GM18519 (cell line): ENCODE data around the gene ARFGEF3.

ENCODE experiments used
- ATAC-seq: cut with Tn5 transposase; IDR thresholded peaks from one replicate; pipeline ENCODE4 v1.9.1; 2021; ENCODE audit warnings: mild to moderate bottlenecking, moderate library complexity; ENCODE audit not compliant: unreplicated experiment, low FRiP score

Gene ARFGEF3

GRCh38 chr6:138293428-138294395, 132.0 kb downstream of the ARFGEF3 start:
- no peak for ATAC-seq

GRCh38 chr6:138296381-138296780, 134.6 kb downstream of the ARFGEF3 start:
- ATAC-seq, result no peak

GRCh38 chr6:138296786-138297185, 135.0 kb downstream of the ARFGEF3 start:
- ATAC-seq, result no peak

GRCh38 chr6:138297761-138298298, 136.1 kb downstream of the ARFGEF3 start:
- ATAC-seq, result no peak

- ATAC-seq, result no peak
These were observed 138.7 kb downstream of the ARFGEF3 start for GRCh38 chr6:138300469-138300868.

GRCh38 chr6:138302554-138302953, 140.8 kb downstream of the ARFGEF3 start:
- ATAC-seq, result no peak

- ATAC-seq, result no peak
These were observed 145.6 kb downstream of the ARFGEF3 start for GRCh38 chr6:138307352-138307751.

DNA sequence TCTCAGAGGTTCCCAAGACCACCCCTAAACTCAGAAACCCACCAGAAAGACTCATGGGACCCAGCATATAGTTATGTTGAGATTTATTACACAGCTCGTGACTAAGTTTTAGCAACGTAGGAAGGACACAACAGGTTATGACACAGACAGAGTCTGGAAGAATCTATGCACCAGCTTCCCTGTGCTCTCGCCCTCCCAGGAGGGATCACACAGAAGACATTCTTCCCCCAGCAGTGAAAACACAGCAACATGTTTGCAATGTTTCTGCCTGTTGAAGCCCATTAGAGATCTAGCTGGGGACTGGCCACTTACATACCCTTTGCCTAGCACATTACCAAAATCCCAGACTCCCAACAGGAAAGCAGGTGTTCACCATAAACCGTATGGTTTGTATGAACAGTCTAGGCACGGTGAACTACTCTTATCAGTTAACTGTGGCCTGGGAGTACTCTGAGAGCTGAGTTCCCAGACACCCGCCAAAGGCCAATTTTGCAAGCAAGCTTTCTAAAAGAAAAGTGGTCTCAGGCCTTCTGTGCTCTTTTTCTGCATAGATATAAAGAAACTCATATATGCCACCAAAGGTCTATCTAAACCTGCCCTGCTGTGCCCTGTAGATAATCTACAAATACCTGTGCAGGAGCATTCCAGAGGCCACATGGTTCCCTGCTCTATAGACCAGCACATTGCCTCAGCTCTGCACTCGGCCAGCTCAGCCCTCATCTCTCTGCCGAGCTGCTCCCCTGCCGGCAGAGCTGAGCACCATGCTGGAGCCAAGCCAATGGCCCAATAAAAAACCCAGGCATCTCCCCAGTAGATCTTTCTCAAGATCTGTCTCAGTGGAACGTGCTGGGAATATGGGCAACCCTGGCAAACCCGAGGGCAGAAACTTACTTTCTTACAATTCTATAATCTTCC, 146.3 kb downstream of the ARFGEF3 start:
- ATAC-seq, result no peak

DNA sequence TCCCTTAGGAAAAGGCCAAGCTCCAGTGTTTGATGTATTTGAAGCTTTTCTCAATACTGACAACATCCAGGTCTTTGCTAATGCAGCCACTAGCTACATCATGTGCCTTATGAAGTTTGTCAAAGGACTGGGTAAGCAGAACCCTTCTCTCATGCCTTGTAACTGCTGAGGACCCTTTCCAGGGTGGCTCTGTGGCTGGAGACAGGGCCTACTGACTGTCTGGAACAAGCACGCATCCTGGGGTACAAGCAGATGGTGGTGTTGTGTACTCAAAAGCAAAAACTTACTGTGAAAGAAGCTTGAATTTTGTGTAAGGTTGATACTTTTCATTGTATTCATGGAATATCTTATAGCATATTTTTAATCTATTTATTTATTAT, 147.0 kb downstream of the ARFGEF3 start:
- ATAC-seq, result no peak

DNA sequence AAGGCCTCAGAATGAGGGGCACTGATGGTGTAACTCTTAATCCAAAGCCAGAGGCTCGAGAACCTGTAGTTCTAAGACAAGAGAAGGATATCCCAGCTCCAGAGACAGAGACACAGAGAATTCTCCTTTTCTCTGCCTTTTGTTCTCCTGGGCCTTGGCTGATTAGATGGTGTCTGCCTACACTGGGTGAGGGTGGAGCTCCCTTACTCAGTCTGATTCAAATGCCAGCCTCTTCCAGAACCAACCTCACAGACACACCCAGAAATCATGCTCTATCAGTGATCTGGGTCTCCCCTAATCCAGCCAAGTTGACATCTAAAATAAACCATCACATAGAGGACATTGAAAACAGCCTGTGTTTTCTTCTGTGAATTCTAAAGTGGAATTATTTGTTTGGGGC, 148.0 kb downstream of the ARFGEF3 start:
- ATAC-seq, result no peak

- no peak for ATAC-seq
These were observed 148.6 kb downstream of the ARFGEF3 start for GRCh38 chr6:138310294-138310693.

GRCh38 chr6:138310821-138311220, 149.1 kb downstream of the ARFGEF3 start:
- ATAC-seq, result no peak

DNA sequence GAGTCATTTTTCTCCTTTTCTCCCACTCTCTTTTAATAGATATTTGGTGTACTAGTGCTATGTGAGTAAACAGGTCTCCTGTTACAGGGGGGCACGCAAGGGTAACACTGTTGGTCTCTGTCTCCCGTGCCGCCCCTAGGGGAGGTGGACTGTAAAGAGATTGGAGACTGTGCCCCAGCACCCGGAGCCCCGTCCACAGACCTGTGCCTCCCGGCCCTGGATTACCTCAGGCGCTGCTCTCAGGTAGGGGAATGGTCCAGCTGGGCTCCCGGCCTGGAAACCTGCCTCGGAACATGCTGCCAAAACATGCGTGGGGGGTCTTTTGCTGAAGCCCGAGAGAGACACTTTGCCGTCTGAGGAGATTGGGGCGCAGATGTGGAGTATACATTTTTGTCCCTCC, 149.5 kb downstream of the ARFGEF3 start:
- ATAC-seq, result no peak

DNA sequence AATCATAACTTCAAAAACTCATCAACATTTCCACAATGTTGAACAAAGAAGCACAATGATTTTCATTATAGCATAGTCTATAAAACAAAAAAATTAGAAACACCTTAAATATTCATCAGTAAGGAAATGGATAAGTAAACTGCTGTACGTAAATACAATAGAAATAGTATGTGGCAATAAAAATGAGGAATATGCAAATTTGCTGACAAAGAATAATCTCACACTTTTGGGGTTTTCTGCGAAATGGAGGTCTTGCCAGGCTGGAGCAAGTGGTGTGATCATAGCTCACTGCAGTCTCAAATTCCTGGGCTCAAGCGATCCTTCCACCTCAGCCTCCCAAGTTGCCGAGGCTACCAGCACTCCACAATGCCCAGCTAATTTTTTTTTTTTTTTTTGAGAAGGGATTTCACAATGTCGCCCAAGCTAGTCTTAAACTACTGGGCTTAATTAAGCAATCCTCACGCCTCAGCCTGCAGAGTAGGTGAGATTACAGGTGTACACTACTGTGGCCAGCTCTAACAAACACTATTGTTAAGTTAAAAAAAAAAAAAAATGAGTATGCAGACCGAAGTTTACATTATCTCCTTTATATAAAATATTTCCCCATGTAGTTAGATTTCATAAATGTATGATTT, 157.1 kb downstream of the ARFGEF3 start:
- no peak for ATAC-seq

- no peak for ATAC-seq
These were observed 160.2 kb downstream of the ARFGEF3 start for GRCh38 chr6:138321934-138322333.

DNA sequence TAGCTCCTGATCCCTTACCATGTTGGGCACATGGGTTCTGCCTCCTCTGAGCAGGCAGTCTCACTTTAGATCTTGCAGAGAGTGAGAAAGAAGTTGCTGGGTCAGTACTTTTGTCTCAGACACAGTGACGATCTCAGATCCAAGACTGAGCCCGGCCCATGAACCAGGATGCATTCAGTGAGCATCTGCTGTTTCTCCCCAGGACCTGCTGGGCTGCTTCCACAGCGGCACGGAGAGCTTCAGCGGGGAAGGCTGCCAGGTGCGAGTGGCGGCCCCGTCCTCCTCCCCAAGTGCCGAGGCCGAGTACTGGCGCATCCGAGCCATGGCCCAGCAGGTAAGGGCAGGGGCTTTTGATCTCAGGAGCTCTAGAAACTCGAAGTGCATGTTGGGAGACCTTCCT, 162.1 kb downstream of the ARFGEF3 start:
- ATAC-seq, result no peak

DNA sequence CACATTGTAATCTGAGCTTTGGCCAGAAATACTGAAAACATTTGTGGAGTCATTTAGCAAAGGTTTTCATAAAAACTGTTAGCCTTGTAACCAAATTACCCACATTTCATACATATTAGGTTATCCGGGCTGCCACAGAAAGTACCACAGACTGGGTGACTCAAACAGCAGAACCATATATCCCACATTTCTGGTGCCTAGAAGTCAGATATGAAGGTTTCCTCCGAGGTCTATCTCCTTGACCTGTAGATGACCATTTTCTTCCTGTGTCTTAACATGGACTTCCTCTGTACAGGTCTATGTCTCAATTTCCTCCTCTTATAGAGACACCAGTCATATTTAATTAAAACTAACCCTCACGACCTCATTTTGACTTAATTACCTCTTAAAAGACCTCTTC, 166.5 kb downstream of the ARFGEF3 start:
- no peak for ATAC-seq

DNA sequence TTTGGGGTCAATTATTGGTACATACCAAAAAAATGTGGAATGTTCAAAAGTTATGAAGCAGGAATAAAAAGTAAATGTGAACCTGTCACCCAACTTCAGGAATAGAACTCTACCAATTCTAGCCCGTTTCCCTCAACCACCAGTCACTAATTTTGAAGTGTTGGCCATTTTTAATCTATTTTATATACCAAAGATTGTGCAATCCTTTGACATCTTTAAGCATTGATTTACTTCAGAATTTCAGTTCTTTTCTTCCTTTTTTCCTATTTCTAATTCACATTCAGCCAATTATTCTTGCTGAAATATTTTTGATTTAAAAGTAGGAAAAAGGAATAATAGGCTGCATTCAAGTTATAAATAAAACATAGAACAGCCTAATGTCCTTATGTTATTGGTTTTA, 169.0 kb downstream of the ARFGEF3 start:
- ATAC-seq, result no peak

DNA sequence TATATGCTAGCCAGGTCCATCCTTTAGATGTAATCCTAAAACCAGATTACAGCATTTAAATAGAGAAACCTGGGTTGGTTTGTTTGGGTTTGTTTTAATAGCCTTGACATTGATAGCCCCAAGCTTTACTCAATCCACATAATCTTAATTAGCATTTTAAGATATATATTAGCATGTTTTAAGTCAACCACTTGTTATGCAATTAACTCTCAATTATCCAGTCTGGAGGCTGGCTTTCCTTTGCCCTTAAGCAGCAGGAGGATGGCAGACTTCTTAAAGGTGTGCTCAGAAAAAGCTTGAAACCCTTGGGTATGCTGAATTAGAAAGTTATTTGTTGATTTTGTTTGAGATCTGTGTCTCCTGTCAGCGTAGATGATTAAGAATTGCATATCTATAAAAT, 169.7 kb downstream of the ARFGEF3 start:
- no peak for ATAC-seq

DNA sequence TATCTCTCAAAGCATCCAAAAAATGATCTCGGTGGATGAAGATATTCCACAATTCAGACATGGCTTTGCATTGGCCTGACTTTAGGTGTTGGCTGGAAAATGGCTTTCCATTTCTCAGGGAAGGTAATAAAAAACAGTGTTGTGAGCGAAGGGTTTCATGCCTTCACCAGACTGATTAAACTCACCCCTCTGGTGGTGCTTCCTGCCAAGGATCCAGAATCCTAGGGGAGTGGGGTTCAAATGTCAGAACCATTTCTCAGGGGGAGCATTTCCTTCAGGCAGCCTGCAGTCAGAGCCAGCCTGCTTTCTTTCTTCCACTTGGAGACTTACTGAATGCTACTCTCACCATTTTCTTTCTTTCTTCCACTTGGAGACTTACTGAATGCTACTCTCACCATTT, 170.2 kb downstream of the ARFGEF3 start:
- ATAC-seq, result no peak

DNA sequence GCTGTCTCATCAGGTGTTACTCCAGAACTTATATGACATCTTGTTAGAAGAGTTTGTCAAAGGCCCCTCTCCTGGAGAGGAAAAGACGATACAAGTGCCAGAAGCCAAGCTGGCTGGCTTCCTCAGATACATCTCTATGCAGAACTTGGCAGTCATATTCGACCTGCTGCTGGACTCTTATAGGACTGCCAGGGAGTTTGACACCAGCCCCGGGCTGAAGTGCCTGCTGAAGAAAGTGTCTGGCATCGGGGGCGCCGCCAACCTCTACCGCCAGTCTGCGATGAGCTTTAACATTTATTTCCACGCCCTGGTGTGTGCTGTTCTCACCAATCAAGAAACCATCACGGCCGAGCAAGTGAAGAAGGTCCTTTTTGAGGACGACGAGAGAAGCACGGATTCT, 172.3 kb downstream of the ARFGEF3 start:
- no peak for ATAC-seq
